HL-60 (cell line): ENCODE measurements around the gene PHACTR3.

Experiments
- DNase-seq, 2 experiments: peaks; one replicate each; pipeline ENCODE4 v3.0.0-alpha.2; 2010 to 2020; ENCODE audit warnings: low read depth in 1 of 2, low spot score in 1 of 2
- H3K27ac ChIP-seq: fragments of 250-450 bp; sonication (Bioruptor Pico); replicated peaks from 2 replicates; pipeline ENCODE4 v1.5.1; 2020; ENCODE audit warnings: mild to moderate bottlenecking, moderate library complexity
- H3K27me3 ChIP-seq: fragments of 250-450 bp; sonication (Bioruptor Pico); 2 replicates; pipeline ENCODE4 v1.5.1; 2021; ENCODE audit warnings: mild to moderate bottlenecking, moderate library complexity; ENCODE audit not compliant: insufficient read depth, poor library complexity, severe bottlenecking
- H3K4me3 ChIP-seq: replicated peaks from 2 replicates; pipeline ENCODE4 v1.5.1; 2011; ENCODE audit warnings: mild to moderate bottlenecking, control low read depth, low read length; ENCODE audit not compliant: insufficient read depth
- CTCF ChIP-seq: IDR thresholded peaks from one replicate; pipeline ENCODE4 v1.5.1; 2011; ENCODE audit warnings: low read length, control low read depth, inconsistent platforms; ENCODE audit not compliant: insufficient read depth
- GABPA ChIP-seq: IDR thresholded peaks from 2 replicates; pipeline ENCODE4 v1.6.1; 2012; ENCODE audit warnings: low read depth
- POLR2AphosphoS5 ChIP-seq: IDR thresholded peaks from 2 replicates; pipeline ENCODE4 v1.6.1; 2012; ENCODE audit warnings: low read depth
- REST ChIP-seq: IDR thresholded peaks from 2 replicates; pipeline ENCODE4 v1.6.1; 2012; ENCODE audit warnings: low read depth; ENCODE audit not compliant: insufficient replicate concordance
- SPI1 ChIP-seq: IDR thresholded peaks from 2 replicates; pipeline ENCODE4 v1.6.1; 2012; ENCODE audit warnings: low read depth, mild to moderate bottlenecking, borderline replicate concordance

The PHACTR3 gene

GRCh38 chr20:59578436-59579403, 25.6 kb upstream of the PHACTR3 start:
- no peak overlapping the region for H3K4me3 ChIP-seq
- H3K27ac ChIP-seq, result no peak overlapping the region
- peaks cover 23% of the 10 kb centered on the region for H3K27me3 ChIP-seq
- DNase-seq, result no peak
- TF ChIP-seq SPI1 (no peak), POLR2AphosphoS5 (no peak), GABPA (no peak), REST (no peak), CTCF (no peak)

- Histone ChIP-seq H3K27me3 (peaks cover 23% of the 10 kb centered on the region), H3K4me3 (no peak overlapping the region), H3K27ac (no peak overlapping the region)
- TF ChIP-seq CTCF, result no peak
- no peak for TF ChIP-seq POLR2AphosphoS5
- no peak for TF ChIP-seq REST
- TF ChIP-seq GABPA, result no peak
- TF ChIP-seq SPI1, result no peak
- no peak for DNase-seq
Observed at GRCh38 chr20:59579404-59580145, 24.8 kb upstream of the PHACTR3 start.

- Histone ChIP-seq H3K27me3 (peaks cover 23% of the 10 kb centered on the region), H3K27ac (no peak overlapping the region)
- DNase-seq, result no peak
Observed at GRCh38 chr20:59580146-59580946, 24.0 kb upstream of the PHACTR3 start.

More at GRCh38 chr20:59580146-59580946, 24.0 kb upstream of the PHACTR3 start:
- H3K4me3 ChIP-seq, result no peak overlapping the region
- no peak for TF ChIP-seq GABPA
- TF ChIP-seq CTCF, result no peak
- no peak for TF ChIP-seq SPI1
- TF ChIP-seq REST, result no peak
- TF ChIP-seq POLR2AphosphoS5, result no peak
